ENCODE results near the gene POLD4. TPM values are rescaled to one million over a fixed set of nuclear protein-coding genes. Genes with fewer than 3 reads are reported as not detected.
A peak's percentile ranks its signal among the peaks of the same experiment; 100 is the strongest.

POLD4 gene
- total RNA-seq, 1 experiment from 2014 or later: 19.5 TPM

DNA sequence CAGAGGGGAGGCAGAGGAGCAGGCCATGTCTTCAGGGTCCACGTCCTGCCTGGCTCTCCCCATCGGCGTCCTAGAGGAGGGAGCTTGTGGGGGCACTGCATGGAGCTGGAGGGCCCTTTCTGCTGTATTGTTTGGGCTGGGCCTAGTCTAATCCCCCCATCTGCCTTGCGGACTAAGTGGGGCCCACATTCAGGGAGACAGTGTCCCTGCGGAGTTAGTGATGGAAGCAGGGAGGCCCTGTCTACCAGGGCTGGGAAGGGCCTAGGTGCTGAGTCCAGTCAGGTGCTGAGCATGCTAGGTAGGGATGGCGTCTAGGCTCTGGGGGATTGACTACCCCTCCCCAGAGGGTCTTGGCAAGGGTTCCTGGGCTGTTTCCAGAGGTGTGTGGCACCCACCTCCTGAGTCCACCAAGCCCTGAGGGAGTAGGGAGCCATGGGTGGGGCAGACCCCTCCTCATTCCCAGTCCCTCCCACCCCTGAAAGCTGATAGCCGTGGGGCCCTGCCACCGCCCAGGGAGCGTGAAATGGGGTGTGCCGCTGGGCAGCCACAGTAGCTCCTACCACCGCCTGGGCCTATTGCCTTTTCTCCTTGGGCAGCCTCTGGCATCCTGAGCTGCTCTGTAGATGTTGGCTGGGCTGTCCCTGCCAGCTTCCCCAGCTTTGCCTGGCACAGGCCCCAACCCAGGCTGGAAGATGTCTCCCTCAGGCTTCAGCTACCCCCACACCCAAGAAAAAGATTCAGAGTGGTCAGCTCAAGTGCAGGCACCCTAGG is 1.9 kb upstream of the POLD4 start:
- no peak overlapping the region for H3K23ac ChIP-seq (ENCODE audit: insufficient read length, low read depth, low read length)
- H3T11ph ChIP-seq (ENCODE audit: low read length): no peak overlapping the region
- H2BK12ac ChIP-seq (ENCODE audit: insufficient read length, low read depth, low read length): no peak overlapping the region
- H2BK5ac ChIP-seq (ENCODE audit: insufficient read length, low read length): no peak overlapping the region
- no peak overlapping the region for H3K4me2 ChIP-seq (ENCODE audit: insufficient read depth, insufficient read length, low read length)
- H3K79me1 ChIP-seq (ENCODE audit: insufficient read depth, low read depth, low read length, poor library complexity, severe bottlenecking): no peaks in the 10 kb centered on the region
- H4K5ac ChIP-seq (ENCODE audit: insufficient read length, low read depth, low read length): no peak overlapping the region
- no peak overlapping the region for H3K9ac ChIP-seq (ENCODE audit: extremely low read depth, insufficient read length, low read length)
- H4K20me1 ChIP-seq (ENCODE audit: control insufficient read depth, insufficient read depth, insufficient read length): no peaks in the 10 kb centered on the region
- Mint-ChIP-seq H3K4me1 (peaks cover 37 to 47% of the 10 kb centered on the region in 2 experiments), H3K27me3 (ENCODE audit: low read depth) (peaks cover 19% of the 10 kb centered on the region), H3K36me3 (ENCODE audit: insufficient read depth in 1 of 3, low read depth in 3 of 3) (no peaks in the 10 kb centered on the region), H3K9me3 (no peaks in the 10 kb centered on the region), H3K4me3 (peak overlapping the region in 1 of 2 experiments; percentile 85; a peak in 2 of 5 replicates), H3K27ac (peak overlapping the region; percentile 31 to 88 (median 63); a peak in 4 of 7 replicates)
- H3K56ac ChIP-seq (ENCODE audit: insufficient read length, low read depth, low read length): no peak overlapping the region
- H3K79me2 ChIP-seq (ENCODE audit: insufficient read depth, low read length): no peaks in the 10 kb centered on the region
- no peak overlapping the region for H2BK15ac ChIP-seq (ENCODE audit: low read depth, low read length)
- no peaks in the 10 kb centered on the region for H3K27me3 ChIP-seq (ENCODE audit: insufficient read depth, low read length)
- TF ChIP-seq, protein P1, sequence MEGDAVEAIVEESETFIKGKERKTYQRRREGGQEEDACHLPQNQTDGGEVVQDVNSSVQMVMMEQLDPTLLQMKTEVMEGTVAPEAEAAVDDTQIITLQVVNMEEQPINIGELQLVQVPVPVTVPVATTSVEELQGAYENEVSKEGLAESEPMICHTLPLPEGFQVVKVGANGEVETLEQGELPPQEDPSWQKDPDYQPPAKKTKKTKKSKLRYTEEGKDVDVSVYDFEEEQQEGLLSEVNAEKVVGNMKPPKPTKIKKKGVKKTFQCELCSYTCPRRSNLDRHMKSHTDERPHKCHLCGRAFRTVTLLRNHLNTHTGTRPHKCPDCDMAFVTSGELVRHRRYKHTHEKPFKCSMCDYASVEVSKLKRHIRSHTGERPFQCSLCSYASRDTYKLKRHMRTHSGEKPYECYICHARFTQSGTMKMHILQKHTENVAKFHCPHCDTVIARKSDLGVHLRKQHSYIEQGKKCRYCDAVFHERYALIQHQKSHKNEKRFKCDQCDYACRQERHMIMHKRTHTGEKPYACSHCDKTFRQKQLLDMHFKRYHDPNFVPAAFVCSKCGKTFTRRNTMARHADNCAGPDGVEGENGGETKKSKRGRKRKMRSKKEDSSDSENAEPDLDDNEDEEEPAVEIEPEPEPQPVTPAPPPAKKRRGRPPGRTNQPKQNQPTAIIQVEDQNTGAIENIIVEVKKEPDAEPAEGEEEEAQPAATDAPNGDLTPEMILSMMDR (conservative IDR thresholded peaks at IDR 0.05): no peak
- H2AK5ac ChIP-seq (ENCODE audit: insufficient read length, low read length): no peak overlapping the region
- H2BK20ac ChIP-seq (ENCODE audit: low read depth, low read length, poor library complexity, severe bottlenecking): no peak overlapping the region
- no peak for DNase-seq
- H3K18ac ChIP-seq (ENCODE audit: insufficient read length, low read depth, low read length): no peak overlapping the region
- WGBS (ENCODE audit: extremely low coverage, insufficient read length, low lambda C conversion rate): no CpG with 5 or more reads among the region's 11 CpGs
- no peak overlapping the region for H3K27ac ChIP-seq (ENCODE audit: insufficient read length, low read depth, low read length)
- H2AFZ ChIP-seq (ENCODE audit: low read length): no peak overlapping the region
- H4K91ac ChIP-seq (ENCODE audit: insufficient read length, low read depth, low read length): no peak overlapping the region
- H2BK120ac ChIP-seq (ENCODE audit: low read depth, low read length, poor library complexity, severe bottlenecking): no peak overlapping the region
- H3K9me3 ChIP-seq (ENCODE audit: control insufficient read depth, low read depth, low read length): no peaks in the 10 kb centered on the region
- peaks cover 14% of the 10 kb centered on the region for H3K23me2 ChIP-seq (ENCODE audit: insufficient read length, low read depth, low read length, poor library complexity, severe bottlenecking)
- H3K4me1 ChIP-seq (ENCODE audit: insufficient read depth, low read length): no peaks in the 10 kb centered on the region
- no peak overlapping the region for H4K8ac ChIP-seq (replicated peaks; ENCODE audit: insufficient read length, low read depth, low read length)
- no peak overlapping the region for H3K4ac ChIP-seq (ENCODE audit: low read depth, low read length)
- no peak overlapping the region for H3K14ac ChIP-seq (ENCODE audit: insufficient read depth, low read length)

Data from H9 (cell line).